ENCODE measurements around the gene PIGU. TPM values are rescaled to one million over a fixed set of nuclear protein-coding genes. Genes with fewer than 3 reads are reported as not detected.
"Not testable (repeated sequence)": the region's sequence is repeated elsewhere in the genome, so short reads cannot be mapped to it uniquely, and the experiment has no call there.

Gene PIGU
- total RNA-seq, 1 experiment from 2014 or later, result 25.0 TPM

GRCh38 chr20:34621036-34621343, 55.9 kb downstream of the PIGU start:
- H3K36me3 ChIP-seq (ENCODE audit: low read depth), result no peaks in the 10 kb centered on the region
- H2AFZ ChIP-seq, result no peak overlapping the region
- intact Hi-C loops (cut with micrococcal nuclease; ENCODE audit: unreplicated experiment), result no loop called here
- H3K27me3 ChIP-seq (ENCODE audit: insufficient read depth, low read depth), result no peaks in the 10 kb centered on the region
- no peak for DNase-seq
- no peaks in the 10 kb centered on the region for H3K9me3 ChIP-seq (ENCODE audit: insufficient read depth, low read depth)
- ChIA-PET CTCF (no interaction called here), POLR2A (ENCODE audit: unreplicated experiment) (no interaction called here)
- no peaks in the 10 kb centered on the region for H3K79me2 ChIP-seq (ENCODE audit: low read depth)
- H3K4me2 ChIP-seq, result no peak overlapping the region
- no TSS peak for BruUV-seq (replicated peaks)
- peaks cover 17% of the 10 kb centered on the region for H3F3A ChIP-seq (ENCODE audit: insufficient read depth, low read depth)
- no peaks in the 10 kb centered on the region for H4K20me1 ChIP-seq (ENCODE audit: insufficient read depth)
- TF ChIP-seq EZH2 (IDR thresholded peaks at IDR 0.05; ENCODE audit: low read depth), result no peak
- TF ChIP-seq, protein P1, sequence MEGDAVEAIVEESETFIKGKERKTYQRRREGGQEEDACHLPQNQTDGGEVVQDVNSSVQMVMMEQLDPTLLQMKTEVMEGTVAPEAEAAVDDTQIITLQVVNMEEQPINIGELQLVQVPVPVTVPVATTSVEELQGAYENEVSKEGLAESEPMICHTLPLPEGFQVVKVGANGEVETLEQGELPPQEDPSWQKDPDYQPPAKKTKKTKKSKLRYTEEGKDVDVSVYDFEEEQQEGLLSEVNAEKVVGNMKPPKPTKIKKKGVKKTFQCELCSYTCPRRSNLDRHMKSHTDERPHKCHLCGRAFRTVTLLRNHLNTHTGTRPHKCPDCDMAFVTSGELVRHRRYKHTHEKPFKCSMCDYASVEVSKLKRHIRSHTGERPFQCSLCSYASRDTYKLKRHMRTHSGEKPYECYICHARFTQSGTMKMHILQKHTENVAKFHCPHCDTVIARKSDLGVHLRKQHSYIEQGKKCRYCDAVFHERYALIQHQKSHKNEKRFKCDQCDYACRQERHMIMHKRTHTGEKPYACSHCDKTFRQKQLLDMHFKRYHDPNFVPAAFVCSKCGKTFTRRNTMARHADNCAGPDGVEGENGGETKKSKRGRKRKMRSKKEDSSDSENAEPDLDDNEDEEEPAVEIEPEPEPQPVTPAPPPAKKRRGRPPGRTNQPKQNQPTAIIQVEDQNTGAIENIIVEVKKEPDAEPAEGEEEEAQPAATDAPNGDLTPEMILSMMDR (conservative IDR thresholded peaks at IDR 0.05), result no peak
- H3K4me3 ChIP-seq, result no peak overlapping the region
- peak overlapping the region; percentile 40; the same call in 1 of the 2 replicates for H3K27ac ChIP-seq
- peaks cover 25% of the 10 kb centered on the region for H3K4me1 ChIP-seq (replicated peaks; ENCODE audit: insufficient read depth)
- H3K9me2 ChIP-seq (ENCODE audit: insufficient read depth), result no peaks in the 10 kb centered on the region

- Histone ChIP-seq H3K9me2 (ENCODE audit: insufficient read depth) (no peaks in the 10 kb centered on the region), H3K9me3 (ENCODE audit: insufficient read depth, low read depth) (no peaks in the 10 kb centered on the region), H3K4me1 (replicated peaks; ENCODE audit: insufficient read depth) (peaks cover 25% of the 10 kb centered on the region), H3K4me2 (no peak overlapping the region), H3K27me3 (ENCODE audit: insufficient read depth, low read depth) (no peaks in the 10 kb centered on the region), H3K4me3 (no peak overlapping the region), H3K27ac (no peak overlapping the region), H3K36me3 (ENCODE audit: low read depth) (no peaks in the 10 kb centered on the region; the same call in 1 of the 2 replicates), H3K79me2 (ENCODE audit: low read depth) (no peaks in the 10 kb centered on the region), H3F3A (ENCODE audit: insufficient read depth, low read depth) (peaks cover 17% of the 10 kb centered on the region), H4K20me1 (ENCODE audit: insufficient read depth) (no peaks in the 10 kb centered on the region), H2AFZ (no peak overlapping the region)
- POLR2A ChIA-PET (ENCODE audit: unreplicated experiment), result interaction anchor here (0.6 kb wide), 1 partner anchor 504 kb away, joined by 5 read pairs; no protein-coding TSS in a partner anchor
- TF ChIP-seq EZH2 (IDR thresholded peaks at IDR 0.05; ENCODE audit: low read depth), result no peak
- TF ChIP-seq, protein P1 (conservative IDR thresholded peaks at IDR 0.05), result no peak
- CTCF ChIA-PET, result no interaction called here
- BruUV-seq (replicated peaks), result no TSS peak
- intact Hi-C loops (cut with micrococcal nuclease; ENCODE audit: unreplicated experiment), result no loop called here
- DNase-seq, result no peak
Observed at GRCh38 chr20:34618676-34619075, 58.2 kb downstream of the PIGU start.

DNA sequence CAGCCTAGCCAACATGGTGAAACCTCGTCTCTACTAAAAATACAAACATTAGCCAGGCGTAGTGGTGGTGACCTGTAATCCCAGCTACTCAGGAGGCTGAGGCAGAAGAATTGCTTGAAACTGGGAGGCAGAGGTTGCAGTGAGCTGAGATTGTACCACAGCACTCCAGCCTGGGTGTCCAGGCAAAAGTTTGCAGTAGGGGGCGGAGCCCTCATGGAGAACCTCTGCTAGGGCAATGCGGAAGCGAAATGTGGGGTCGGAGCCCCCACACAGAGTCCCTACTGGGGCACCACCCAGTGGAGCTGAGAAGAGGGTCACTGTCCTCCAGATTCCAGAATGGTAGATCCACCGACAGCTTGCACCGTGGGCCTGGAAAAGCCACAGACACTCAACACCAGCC, 60.0 kb downstream of the PIGU start:
- BruUV-seq (replicated peaks); H3K27ac ChIP-seq; H3K27me3 ChIP-seq (ENCODE audit: insufficient read depth, low read depth); H3K79me2 ChIP-seq (ENCODE audit: low read depth); H4K20me1 ChIP-seq (ENCODE audit: insufficient read depth); POLR2A ChIA-PET (ENCODE audit: unreplicated experiment); intact Hi-C loops (cut with micrococcal nuclease; ENCODE audit: unreplicated experiment); CTCF ChIA-PET; H3K4me2 ChIP-seq; H3K9me3 ChIP-seq (ENCODE audit: insufficient read depth, low read depth); H2AFZ ChIP-seq; H3K4me3 ChIP-seq; H3F3A ChIP-seq (ENCODE audit: insufficient read depth, low read depth); H3K4me1 ChIP-seq (replicated peaks; ENCODE audit: insufficient read depth); H3K36me3 ChIP-seq (ENCODE audit: low read depth); H3K9me2 ChIP-seq (ENCODE audit: insufficient read depth); DNase-seq: not testable (repeated sequence)

GRCh38 chr20:34615477-34615876, 61.4 kb downstream of the PIGU start:
- no peak for DNase-seq
- Histone ChIP-seq H3F3A (ENCODE audit: insufficient read depth, low read depth) (no peaks in the 10 kb centered on the region), H4K20me1 (ENCODE audit: insufficient read depth) (no peaks in the 10 kb centered on the region), H2AFZ (no peak overlapping the region), H3K36me3 (ENCODE audit: low read depth) (no peaks in the 10 kb centered on the region; the same call in 1 of the 2 replicates), H3K4me1 (replicated peaks; ENCODE audit: insufficient read depth) (no peaks in the 10 kb centered on the region), H3K79me2 (ENCODE audit: low read depth) (no peaks in the 10 kb centered on the region), H3K27me3 (ENCODE audit: insufficient read depth, low read depth) (no peaks in the 10 kb centered on the region), H3K27ac (no peak overlapping the region), H3K9me3 (ENCODE audit: insufficient read depth, low read depth) (no peaks in the 10 kb centered on the region), H3K4me2 (no peak overlapping the region), H3K9me2 (ENCODE audit: insufficient read depth) (no peaks in the 10 kb centered on the region), H3K4me3 (no peak overlapping the region)
- intact Hi-C loops (cut with micrococcal nuclease; ENCODE audit: unreplicated experiment), result no loop called here
- TF ChIP-seq, protein P1 (conservative IDR thresholded peaks at IDR 0.05), result no peak
- no peak for TF ChIP-seq EZH2 (IDR thresholded peaks at IDR 0.05; ENCODE audit: low read depth)
- BruUV-seq (replicated peaks), result no TSS peak
- ChIA-PET POLR2A (ENCODE audit: unreplicated experiment) (no interaction called here), CTCF (interaction anchor here (0.6 kb wide), 1 partner anchor 177 kb away, joined by 3 read pairs; no protein-coding TSS in a partner anchor)

- CTCF ChIA-PET; BruUV-seq (replicated peaks); DNase-seq; H3K4me3 ChIP-seq; H3F3A ChIP-seq (ENCODE audit: insufficient read depth, low read depth); H3K79me2 ChIP-seq (ENCODE audit: low read depth); H3K27me3 ChIP-seq (ENCODE audit: insufficient read depth, low read depth); H3K27ac ChIP-seq; H4K20me1 ChIP-seq (ENCODE audit: insufficient read depth); POLR2A ChIA-PET (ENCODE audit: unreplicated experiment); H3K9me3 ChIP-seq (ENCODE audit: insufficient read depth, low read depth); H3K4me2 ChIP-seq; H3K4me1 ChIP-seq (replicated peaks; ENCODE audit: insufficient read depth); H3K36me3 ChIP-seq (ENCODE audit: low read depth); intact Hi-C loops (cut with micrococcal nuclease; ENCODE audit: unreplicated experiment); H3K9me2 ChIP-seq (ENCODE audit: insufficient read depth); H2AFZ ChIP-seq: not testable (repeated sequence)
Observed at GRCh38 chr20:34611976-34612375, 64.9 kb downstream of the PIGU start.
